Sigmoid colon (tissue), 4 donors: ENCODE data around the gene SCARB1.

Experiments used
- EP300 ChIP-seq, 4 donors: sonication (generic); formaldehyde crosslinking; IDR thresholded peaks; one replicate each; pipeline ENCODE4 v1.6.1; 2017; ENCODE audit warnings: antibody characterized with exemption in 4 of 4
- POLR2A ChIP-seq, 2 donors: fragments of 450-650 bp; IDR thresholded peaks; one replicate each; pipeline ENCODE4 v1.6.1; 2016; ENCODE audit warnings: antibody characterized with exemption in 2 of 2, mild to moderate bottlenecking in 2 of 2, moderate library complexity in 2 of 2
- POLR2AphosphoS5 ChIP-seq, 4 donors: sonication (generic); formaldehyde crosslinking; IDR thresholded peaks; one replicate each; pipeline ENCODE4 v1.6.1; 2017; ENCODE audit warnings: antibody characterized with exemption in 4 of 4
- TF ChIP-seq, protein P1 (sequence below), 4 experiments: fragments of 450-650 bp in 3 of 4; fragments of 200-600 bp in 1 of 4; IDR thresholded peaks; one replicate each; pipeline ENCODE4 v1.5.1; 2016 to 2019; ENCODE audit warnings: antibody characterized with exemption in 4 of 4, mild to moderate bottlenecking in 3 of 4, moderate library complexity in 2 of 4

DNA sequence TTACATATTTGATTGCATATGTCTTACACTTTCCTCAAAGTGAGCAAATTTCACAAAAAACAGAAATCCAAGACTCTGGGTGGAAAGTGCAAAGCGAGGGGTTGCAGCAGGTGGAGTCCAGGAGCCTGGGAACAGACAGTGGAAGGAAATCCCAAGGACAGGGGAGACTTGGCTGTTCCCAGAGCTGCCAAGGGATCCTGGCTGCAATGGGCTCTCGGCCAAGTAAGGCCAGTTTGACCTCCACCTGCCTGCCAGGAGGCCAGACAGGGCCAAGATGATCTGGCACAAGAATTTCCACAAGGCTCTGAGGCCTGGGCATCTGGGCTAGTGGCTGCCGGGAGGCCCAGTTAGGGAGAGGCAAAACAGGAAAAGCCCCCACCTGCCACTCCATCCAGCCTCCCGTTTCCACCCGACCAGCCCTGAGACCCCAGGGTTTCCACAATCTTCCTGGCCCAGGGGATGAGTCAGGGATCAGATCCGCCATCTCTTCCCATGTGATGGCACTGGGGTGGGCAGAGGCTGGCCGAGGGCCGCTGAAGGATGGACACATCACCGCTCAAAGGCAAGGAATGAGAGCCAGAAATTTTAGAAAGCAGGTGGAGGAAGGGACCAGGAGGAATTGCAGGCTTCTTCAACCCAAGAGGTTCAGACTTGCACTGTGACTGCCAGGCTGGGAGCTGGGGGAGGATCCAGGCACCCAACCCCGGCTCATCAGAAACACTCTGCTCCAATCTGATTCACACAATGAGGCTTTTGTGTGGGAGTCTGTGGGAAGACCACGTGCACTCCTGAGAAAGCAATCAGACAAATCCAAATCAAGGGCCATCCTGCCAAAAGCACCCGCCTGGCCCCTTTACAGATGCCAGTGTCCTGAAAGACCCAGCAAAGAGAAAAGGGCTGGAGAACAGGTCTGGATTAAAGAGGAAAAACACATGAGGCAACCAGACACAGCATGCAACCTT lies 16.3 kb downstream of the SCARB1 start:
- TF ChIP-seq, protein P1, sequence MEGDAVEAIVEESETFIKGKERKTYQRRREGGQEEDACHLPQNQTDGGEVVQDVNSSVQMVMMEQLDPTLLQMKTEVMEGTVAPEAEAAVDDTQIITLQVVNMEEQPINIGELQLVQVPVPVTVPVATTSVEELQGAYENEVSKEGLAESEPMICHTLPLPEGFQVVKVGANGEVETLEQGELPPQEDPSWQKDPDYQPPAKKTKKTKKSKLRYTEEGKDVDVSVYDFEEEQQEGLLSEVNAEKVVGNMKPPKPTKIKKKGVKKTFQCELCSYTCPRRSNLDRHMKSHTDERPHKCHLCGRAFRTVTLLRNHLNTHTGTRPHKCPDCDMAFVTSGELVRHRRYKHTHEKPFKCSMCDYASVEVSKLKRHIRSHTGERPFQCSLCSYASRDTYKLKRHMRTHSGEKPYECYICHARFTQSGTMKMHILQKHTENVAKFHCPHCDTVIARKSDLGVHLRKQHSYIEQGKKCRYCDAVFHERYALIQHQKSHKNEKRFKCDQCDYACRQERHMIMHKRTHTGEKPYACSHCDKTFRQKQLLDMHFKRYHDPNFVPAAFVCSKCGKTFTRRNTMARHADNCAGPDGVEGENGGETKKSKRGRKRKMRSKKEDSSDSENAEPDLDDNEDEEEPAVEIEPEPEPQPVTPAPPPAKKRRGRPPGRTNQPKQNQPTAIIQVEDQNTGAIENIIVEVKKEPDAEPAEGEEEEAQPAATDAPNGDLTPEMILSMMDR (IDR thresholded peaks at IDR 0.05) = no peak
- TF ChIP-seq POLR2A (IDR thresholded peaks at IDR 0.05) (no peak), POLR2AphosphoS5 (IDR thresholded peaks at IDR 0.05) (no peak), EP300 (IDR thresholded peaks at IDR 0.05) (no peak)
